HG02798 (cell line): Measurements from ENCODE around the gene BORA.
"Not testable (repeated sequence)": the region's sequence is repeated elsewhere in the genome, so short reads cannot be mapped to it uniquely, and the experiment has no call there.

ENCODE experiments used
- ATAC-seq: cut with Tn5 transposase; IDR thresholded peaks from one replicate; pipeline ENCODE4 v1.9.1; 2021; ENCODE audit warnings: mild to moderate bottlenecking; ENCODE audit not compliant: unreplicated experiment, poor library complexity

The BORA gene

GRCh38 chr13:72727417-72728289 lies at the start of gene BORA, which contains the start of gene MZT1:
BORA (plus strand) TSS chr13:72727923; CDS start chr13:72728941, 1,018 bp downstream.
MZT1 (minus strand) TSS chr13:72727629; CDS start chr13:72727602, 27 bp downstream.
- ATAC-seq, result peak; percentile 97

GRCh38 chr13:72678312-72678711 lies 49.4 kb upstream of the BORA start:
- ATAC-seq, result no peak

- no peak for ATAC-seq
Measured at GRCh38 chr13:72680353-72680752, 47.4 kb upstream of the BORA start.

- ATAC-seq, result no peak
Measured at GRCh38 chr13:72686766-72687165, 41.0 kb upstream of the BORA start.

DNA sequence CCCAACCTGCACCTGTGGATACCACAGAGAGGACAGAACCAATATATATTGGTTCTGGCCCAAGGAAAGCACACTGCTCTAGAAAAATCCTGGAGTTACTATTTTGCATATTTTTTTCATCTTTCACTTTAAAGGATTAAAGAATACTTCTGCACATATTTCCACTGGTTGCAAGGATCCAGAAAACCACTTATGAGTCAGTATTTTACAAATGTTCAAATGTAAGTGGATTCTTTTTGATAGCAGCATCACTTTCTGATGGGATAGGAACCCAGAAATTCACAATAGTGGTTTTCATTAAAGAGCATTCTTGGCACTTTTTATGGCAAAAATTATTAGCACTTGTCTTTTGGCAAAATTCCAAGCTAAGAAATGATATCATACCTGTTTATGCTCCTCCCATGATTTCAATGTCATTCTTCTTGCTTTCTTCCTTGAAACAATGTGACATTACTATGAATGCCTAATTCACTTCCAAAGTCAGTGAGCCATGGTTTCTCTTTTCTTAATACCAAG lies 38.5 kb upstream of the BORA start:
- no peak for ATAC-seq

DNA sequence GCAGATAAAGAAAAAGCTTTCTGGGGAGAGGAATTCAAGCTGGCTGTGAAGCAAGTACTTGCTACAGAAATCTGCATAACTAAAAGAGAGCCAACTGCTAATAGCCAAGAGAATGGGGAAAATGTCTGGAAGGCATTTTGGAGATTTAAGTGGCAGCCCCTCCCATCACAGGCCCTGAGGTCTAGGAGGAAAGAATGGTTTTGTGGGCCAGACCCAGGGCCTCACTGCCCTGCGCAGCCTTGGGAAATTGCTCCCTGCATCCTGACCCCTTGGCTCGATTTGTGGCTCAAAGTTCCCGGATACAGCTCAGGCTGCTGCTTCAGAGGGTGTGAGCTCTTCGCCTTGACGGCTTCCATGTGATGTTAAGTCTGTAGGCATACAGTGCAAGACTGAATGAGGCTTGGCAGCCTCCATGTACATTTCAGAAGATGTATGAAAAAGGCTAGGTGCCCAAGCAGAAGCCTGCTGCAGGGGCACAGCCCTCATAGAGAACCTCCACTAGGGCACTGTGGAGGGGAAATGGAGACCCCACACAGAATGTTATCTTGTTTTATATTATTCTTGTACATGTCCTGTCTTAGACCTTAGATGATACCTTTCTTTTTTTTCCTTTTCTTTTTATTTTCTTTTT lies 34.7 kb upstream of the BORA start:
- ATAC-seq, result no peak

- ATAC-seq, result no peak
Measured at GRCh38 chr13:72693832-72694231, 33.9 kb upstream of the BORA start.

DNA sequence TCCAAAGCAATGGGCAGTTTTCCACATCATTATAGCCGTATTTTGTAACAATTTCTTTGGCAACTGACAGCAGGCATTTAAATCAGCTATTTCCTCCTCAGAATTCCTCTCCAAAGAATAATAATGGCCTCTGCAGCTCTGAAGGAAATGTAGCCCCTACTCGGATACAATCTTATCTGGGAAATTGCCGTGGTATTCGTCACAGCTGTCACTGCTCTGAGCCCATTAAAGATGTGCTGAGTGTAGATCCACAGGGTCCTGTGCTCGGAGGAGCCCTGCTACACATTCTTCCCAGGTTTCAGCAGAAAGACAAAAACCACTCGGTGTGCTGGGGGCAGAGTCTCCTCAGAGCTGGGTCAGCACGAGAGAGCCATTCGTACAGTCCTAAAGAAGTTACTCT lies 33.4 kb upstream of the BORA start:
- ATAC-seq, result no peak

DNA sequence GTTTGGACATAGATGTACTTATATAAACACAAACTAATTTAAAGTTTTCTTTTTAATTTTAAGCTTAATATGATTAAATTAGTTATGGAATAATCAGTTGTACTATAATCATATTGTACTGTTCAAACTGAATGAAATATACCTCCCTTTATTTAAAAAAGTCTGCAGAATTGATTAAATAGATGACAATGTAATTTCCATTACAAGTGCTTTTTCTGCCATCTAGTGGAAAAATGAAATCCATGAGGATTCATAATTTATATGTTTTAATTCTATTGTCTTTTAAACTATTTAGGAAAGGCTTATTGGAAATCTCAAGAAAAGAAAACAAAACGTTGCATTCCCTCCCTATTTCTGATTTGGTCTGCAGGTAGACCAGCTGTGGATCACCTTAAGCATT lies 31.1 kb upstream of the BORA start:
- no peak for ATAC-seq

GRCh38 chr13:72698164-72698563 lies 29.6 kb upstream of the BORA start:
- ATAC-seq, result no peak

DNA sequence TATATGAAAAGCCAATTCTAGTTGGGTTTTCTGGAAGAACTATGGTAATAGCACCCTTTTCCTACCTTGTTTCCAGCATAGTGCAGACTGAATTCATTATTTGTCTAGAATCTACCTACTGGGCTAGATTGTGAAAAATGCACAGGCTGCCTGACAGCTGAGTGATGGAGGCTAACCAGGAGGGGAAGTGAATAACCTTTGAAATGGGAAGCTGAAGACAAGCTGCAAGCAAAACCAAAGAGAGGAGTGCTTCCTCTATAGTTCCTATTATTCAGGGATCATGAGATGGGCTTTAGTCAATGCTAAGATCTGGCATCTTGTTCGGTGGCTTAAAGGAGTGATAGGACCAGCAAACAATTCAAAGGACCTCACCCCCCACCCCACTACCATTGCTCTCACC lies 27.2 kb upstream of the BORA start:
- no peak for ATAC-seq

DNA sequence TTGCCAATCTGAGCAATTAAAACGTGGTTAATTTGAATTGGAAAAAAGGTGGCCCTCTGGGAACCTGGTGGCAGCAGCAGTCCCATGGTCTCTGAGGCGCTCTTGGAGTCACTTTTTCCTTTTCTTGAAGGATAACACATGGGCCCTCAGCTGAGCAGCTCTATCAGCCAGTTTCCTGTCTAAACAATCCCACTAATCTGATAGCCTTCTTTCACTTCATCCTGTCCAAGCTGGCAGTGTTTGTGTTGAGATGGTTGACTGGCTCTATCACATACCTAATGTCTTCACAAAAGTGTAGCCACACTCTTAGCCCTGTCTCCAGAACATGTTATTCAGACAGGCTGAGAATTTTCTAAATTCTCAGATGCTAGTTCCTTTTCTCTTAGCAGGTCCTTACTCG lies 10.9 kb upstream of the BORA start:
- ATAC-seq, result no peak

DNA sequence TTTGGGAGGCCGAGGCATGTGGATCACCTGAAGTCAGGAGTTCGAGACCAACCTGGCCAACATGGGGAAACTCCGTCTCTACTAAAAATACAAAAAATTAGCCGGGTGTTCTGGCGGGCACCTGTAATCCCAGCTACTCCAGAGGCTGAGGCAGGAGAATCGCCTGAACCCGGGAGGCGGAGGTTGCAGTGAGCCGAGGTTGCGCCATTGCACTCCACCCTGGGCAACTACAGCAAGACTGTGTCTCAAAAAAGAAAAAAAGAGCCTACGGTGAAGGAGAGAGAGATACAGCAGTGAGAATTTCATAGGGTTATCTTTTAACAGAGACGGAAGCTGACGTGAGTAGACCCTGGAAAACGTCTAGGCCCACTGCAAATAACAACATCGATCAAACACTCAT lies 1.5 kb upstream of the BORA start:
- ATAC-seq, result not testable (repeated sequence)

GRCh38 chr13:72726726-72727416 lies 852 bp upstream of the BORA start:
- ATAC-seq, result peak; percentile 23

DNA sequence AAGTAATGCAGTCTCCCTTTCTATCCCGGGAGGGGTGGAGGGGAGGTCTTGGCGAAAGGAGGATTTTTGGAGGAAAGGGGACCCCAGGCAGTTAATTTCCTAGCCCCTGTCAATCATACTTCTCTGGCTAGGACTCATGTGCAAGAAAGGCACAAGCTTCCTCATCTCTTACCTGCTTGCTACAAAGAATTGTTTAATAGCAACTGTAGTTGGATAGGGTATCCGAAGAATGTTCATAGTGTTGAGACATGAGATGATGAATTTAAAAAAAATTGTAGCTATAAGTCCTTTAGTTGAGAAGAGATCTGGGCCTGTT lies 525 bp downstream of the BORA start:
- no peak for ATAC-seq

GRCh38 chr13:72737033-72737432 lies 9.3 kb downstream of the BORA start:
- no peak for ATAC-seq

DNA sequence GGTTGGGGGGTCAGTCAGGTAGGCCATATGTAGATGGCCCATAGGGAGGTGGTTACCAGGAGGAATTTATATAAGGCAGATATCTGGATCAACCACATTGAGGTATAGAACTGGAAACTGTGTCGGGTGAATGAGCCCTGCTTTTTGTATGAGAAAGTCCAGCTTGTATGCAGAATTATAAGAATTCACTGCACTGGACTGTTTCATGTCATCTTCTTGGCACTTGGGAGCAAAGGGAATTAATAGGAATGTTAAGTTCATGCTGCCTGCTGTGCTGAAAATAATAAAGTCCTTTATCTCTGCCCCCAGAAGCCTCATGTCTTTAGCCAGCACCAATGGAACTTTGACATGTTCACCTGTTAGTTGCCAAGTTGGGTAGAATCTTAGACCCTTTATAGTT lies 12.3 kb downstream of the BORA start:
- no peak for ATAC-seq

DNA sequence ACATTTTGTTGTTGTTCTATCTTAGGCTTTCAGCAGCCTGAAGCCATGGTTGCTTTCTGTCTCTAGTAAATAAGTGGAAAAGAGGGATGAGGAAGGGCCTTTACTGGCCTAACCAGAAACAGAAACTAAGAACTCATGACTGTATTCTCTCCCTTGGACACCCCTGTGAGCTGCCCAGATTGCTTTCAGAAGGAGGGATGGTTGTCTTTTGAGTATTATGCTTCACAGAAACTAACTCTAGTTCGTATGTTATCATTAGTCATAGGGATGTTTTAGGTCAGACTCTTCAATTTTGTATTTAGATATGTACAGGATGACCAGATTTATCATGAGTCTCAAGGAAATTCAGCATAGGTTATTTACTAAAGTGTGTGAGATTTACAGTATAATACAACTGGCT lies 17.5 kb downstream of the BORA start:
- ATAC-seq, result peak; percentile 43

GRCh38 chr13:72751220-72751619 lies 23.5 kb downstream of the BORA start:
- no peak for ATAC-seq

DNA sequence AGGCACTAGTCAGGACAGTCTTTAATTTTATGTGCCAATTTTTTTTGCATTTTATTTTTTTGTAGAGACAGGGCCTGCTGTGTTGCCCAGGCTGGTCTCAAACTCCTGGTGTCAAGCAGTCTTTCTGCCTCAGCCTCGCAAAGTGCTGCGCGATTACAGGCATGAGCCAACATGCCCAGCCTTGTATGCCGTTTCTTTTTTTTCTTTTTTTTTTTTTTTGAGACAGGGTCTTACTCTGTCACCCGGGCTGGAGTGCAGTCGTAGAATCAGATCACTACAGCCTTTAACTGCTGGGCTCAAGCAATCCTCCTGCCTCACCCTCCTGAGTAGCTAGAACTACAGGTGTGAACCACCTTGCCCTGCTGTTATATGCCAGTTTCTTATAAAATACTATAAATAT lies 26.4 kb downstream of the BORA start:
- no peak for ATAC-seq
